HG03575 (cell line): ENCODE data around the gene SGTB.
"Not testable (repeated sequence)": the region's sequence is repeated elsewhere in the genome, so short reads cannot be mapped to it uniquely, and the experiment has no call there.

Experiments
- ATAC-seq: cut with Tn5 transposase; IDR thresholded peaks from one replicate; pipeline ENCODE4 v1.9.1; 2021; ENCODE audit not compliant: unreplicated experiment, insufficient number of reproducible peaks, low FRiP score; ENCODE audit errors: extremely low read depth

The SGTB gene

DNA sequence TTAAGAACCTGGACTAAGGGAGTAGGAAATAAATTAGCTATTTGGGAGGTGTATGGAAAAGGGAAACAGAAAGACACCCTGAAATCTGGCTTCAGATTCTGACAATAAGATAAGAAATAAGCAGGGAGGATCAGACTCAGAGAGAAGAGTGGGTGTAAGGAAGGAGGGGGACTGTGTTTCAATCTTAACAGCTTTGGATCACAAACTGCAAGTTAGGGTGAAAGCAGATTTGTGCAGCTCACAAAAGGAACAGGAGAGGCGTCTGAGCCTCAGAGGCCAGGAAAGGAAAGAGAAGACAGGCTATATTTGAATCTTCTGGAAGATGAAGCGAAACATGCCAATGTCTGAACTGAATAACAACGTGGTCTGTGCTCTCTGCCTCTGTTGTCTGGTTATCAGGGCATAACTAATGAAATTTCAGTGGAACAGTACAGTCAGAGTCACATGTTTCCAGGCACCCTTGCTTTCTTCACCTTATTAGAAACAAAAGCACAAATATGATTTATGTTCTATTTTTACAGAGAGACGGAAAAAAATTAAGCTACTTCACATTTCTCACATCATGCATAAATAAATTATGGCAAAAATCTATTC is 26.6 kb downstream of the SGTB start:
- no peak for ATAC-seq

DNA sequence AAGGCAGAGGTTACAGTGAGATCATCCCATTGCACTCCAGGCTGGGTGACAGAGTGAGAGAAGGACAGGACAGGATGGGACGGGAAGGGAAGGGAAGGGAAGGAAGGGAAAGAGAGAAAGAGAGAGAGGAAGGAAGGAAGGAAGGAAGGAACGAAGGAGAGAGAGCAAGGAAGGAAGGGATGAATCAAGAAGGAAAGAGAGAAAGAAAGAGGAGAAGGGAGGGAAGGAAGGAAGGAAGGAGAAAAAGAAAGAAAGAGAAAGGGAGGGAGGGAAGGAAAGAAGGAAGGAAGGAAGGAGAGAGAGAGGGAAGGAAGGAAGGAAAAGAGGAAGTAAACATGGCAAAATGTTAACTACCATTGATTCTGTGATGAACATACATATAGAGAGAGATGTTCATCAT is 28.8 kb downstream of the SGTB start:
- ATAC-seq, result no peak

DNA sequence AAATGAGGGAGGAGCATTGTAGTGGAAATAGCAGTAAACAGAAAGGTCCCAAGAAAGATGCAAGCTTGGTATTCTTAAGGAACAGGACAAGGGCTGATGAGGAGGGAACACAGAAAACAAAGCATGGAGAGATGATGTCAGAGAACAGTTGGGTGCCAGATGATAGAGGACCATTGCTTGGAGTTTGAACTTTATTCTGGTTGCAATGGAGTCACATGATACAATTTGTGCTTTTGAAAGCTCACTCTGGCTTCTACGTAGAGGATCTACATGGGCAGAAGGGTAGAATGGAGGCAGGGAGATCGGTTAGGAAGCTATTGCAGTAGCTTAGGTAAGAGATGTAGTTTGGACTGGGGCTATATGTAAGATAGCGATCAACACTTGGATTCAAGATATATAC is 39.8 kb downstream of the SGTB start:
- no peak for ATAC-seq

GRCh38 chr5:65676056-65676455 is 45.9 kb downstream of the SGTB start:
- ATAC-seq, result not testable (repeated sequence)

GRCh38 chr5:65674749-65675148 is 47.2 kb downstream of the SGTB start:
- ATAC-seq, result no peak

- ATAC-seq, result no peak
Observed at GRCh38 chr5:65672796-65673195, 49.1 kb downstream of the SGTB start.

GRCh38 chr5:65668696-65669095 is 53.2 kb downstream of the SGTB start:
- no peak for ATAC-seq

- ATAC-seq, result no peak
Observed at GRCh38 chr5:65663804-65664521, 57.9 kb downstream of the SGTB start.

DNA sequence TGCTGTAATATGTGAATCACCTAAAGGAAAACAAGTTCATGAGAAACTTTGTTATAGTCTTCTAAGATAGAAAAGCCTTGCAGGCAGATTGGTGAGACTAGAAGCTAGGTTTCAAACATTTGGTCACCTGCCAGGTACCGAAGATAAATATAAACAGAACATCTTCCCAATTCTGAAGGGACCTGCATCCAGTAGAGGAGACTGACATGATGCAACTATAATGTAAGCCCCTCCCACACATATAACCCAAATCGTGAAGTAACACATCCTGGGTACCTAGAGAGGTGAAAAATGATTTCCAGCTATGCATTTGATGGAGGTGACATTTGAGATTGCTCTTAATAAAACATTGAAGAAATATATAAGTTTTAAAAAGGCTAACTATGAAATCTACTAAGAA is 67.2 kb downstream of the SGTB start:
- ATAC-seq, result no peak

- ATAC-seq, result no peak
Observed at GRCh38 chr5:65651144-65651543, 70.8 kb downstream of the SGTB start.

DNA sequence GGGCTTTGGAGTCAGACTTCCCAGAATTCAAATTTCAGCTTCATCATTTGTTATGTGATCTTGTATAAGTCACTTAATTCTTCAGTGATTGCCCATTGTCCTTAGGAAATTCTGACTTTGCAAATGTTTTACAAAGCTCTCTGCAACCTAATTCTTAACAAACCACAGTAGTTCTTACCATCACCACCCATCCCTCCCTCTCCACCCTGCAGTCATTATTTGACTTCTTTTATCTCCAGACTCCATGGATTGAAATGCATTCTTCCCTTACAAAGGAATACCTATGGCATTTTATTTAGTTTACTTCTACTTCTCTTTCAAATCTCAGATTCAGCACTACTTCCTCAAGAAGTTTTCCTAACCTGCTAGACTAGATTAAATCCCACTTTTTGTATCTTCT is 74.0 kb downstream of the SGTB start:
- ATAC-seq, result no peak

- no peak for ATAC-seq
Observed at GRCh38 chr5:65646938-65647337, 75.0 kb downstream of the SGTB start.

DNA sequence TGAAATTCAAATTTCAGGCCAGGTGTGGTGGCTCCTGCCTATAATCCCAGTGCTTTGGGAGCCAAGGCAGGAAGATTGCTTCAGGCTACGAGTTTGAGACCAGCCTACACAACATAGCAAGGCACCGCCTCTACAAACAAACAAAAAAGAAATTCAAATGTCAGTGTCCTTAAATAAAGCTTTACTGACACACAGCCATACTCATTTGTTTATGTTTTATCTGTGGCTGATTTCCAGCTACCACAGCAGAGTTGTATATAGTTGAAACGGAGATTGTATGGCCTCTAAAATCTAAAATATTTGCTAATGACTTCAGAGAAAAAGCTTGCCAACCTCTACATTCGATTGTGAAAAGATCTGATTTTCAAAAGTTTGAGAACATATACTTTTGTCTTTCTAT is 81.7 kb downstream of the SGTB start:
- ATAC-seq, result no peak

DNA sequence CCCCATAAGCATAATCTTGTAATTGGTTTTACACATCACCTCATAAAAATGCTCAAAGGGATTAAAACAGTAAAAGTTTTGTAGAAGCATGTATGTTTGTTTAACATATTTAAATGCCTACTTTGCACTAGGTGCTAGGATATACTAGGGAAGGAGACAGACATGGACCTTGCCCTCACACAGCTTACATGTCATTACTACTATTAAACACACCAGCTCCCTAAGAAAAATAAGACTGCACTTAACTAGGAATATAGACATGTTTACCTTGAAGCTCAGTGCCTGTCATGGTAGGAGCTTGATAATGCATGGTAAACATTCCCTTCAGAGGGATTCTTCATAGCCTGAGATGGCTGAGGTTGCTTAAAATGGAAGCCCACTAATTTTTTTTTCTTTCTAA is 90.9 kb downstream of the SGTB start:
- no peak for ATAC-seq

DNA sequence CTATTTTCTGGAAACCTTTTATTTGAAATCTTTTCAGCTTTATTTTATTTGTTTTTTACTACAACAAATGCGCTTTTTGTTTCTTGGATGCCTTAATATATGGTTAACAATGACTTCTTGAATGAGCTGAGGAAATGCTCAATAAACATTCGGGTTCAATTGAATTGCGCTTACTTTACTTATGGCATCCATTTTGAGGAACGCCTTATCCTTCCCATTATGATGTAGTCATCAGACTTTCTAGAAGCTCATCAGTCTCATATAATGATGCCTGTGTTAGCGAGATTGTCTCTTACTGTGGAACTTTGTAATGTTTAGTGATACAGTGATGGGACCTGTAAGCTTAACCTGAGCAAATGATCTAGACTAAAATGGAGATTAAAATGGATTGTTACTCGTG is 96.2 kb downstream of the SGTB start:
- ATAC-seq, result no peak

DNA sequence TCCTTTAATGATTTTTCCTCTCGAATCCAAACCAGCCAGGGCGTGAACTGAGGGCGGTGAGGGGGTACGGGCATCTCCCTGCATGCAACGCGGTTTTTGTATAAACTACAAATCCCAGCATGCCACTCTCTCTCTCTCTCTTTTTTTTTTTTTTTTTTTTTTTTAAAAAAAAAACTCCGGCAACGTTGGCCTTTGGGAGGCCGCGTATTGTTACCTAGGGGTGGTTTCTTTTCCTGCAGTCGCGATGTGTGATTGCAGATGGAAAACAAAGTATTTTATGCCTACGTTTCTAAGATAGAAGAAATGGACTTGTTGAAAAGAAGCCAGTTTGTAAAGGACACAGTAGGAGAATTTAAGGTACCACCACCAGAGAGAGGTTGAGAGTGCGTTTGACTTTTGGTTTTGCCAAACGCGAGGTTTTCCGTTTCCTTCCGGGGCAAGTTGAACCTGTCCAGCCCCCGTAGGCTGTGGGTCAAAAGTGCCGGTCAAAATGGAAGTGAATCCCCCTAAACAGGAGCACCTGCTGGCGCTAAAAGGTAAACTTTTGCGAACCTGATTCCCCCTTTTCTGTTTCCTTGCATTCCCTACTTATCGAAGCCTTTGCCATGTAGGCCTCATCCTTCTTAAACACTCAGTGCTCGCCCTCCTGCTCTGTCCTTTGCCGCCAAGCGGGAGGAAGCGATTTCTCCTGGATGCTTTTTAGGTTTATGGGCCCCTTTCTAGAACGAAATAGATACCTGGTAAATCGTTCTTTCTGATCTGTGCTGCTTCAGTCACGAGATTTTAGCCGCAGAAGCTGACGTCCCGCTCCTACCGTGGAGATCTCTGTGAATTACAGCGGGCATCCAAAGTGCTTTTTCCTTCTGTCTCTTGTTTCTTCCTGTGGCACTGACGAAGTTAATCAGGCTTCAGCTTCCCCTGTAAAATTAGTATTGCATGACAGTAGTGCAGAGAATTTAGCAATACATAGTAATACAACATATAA is 97.0 kb downstream of the SGTB start, which contains the start of the genes SHLD3 and TRAPPC13:
SHLD3 (plus strand) TSS at position 457 of the 985 bp plus-strand sequence. CDS start 4,561 bp downstream, outside the sequence.
TRAPPC13 (plus strand) TSS at position 457 of the 985 bp plus-strand sequence; CDS start at position 491, 34 bp downstream.
- ATAC-seq, result peak; percentile 31

DNA sequence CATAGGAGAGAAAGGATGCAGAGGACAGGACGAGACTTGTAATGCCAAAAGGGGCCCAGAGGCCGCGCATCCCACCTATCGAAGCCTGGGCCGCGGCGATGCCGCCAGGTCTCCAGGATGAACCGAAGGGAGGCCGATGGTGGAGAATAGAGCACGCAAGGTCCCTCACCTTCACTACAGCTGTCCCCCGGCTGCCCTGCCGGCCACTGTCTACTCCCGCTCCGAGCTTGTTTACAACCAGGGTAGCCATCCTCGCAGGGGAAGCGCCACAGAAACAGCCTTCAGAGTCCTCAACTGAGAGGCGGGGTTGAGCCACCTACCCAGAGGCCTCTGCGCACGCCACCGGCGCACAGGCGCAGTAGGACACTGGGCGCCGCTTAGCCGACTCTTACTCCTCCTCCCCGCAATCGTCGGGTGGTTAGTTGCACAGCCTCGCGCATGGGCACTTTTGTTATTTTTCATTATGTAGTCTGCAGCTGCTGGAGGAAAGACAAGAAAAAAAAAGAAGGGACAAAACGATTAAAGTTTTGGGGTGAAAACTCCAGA is 97.8 kb downstream of the SGTB start, which contains the start of gene TRIM23:
TRIM23 (minus strand) TSS at position 309 of the 546 bp plus-strand sequence; CDS start at position 250, 59 bp downstream.
- peak; percentile 68 for ATAC-seq

DNA sequence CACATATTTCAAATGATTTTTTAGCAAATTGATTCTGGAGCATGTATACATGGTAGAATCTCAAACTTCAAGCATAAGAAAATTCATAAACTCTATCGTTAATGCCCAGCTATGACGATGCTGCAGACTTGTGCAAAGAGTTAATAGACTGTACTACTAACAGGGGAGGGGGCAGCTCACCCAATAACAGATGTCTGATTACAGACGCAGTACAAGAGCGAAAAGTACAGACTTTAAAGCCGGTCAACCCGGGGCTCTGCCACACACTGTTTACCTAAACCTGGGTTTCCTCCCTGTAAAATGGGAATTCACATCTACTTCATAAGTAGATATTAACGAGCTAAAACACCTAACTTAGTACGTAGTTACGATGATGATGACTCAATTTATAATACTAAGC is 98.4 kb downstream of the SGTB start:
- ATAC-seq, result no peak

DNA sequence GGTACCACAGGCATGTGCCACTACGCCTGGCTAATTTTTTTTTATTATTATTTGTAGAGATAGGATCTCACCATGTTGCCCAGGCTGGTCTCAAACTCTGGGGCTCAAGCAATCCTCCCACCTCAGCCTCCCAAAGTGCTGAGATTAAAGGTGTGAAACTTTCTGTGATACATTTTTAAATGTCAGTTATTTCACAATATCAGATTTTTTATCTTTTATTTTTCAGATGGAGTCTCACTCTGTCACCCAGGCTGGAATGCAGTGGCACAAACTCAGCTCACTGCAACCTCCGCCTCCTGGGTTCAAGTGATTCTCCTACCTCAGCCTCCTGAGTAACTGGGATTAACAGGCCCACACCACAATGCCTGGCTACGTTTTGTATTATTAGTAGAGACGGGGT is 99.9 kb downstream of the SGTB start:
- ATAC-seq, result not testable (repeated sequence)
